H54 (cell line): ENCODE results near the gene ECSIT.

Experiments used
- DNase-seq: peaks from one replicate; pipeline ENCODE4 v3.0.0; 2011; ENCODE audit warnings: low spot score, mixed read lengths; ENCODE audit not compliant: insufficient read length
- FAIRE-seq: peaks from 3 replicates; lab custom pipeline; 2011; peaks lifted over from hg19 to GRCh38; lab: Jason Lieb, UNC
- POLR2A ChIP-seq: IDR thresholded peaks from 2 replicates; pipeline ENCODE4 v1.6.1; 2011; ENCODE audit warnings: low read depth, mild to moderate bottlenecking, low read length

The ECSIT gene

GRCh38 chr19:11558881-11559828 lies 30.2 kb upstream of the ECSIT start, which contains the start of gene ELOF1:
TSS of gene ELOF1 (minus strand) at chr19:11559230. CDS start at chr19:11554347, 4,883 bp downstream.
- peak; percentile 79 for FAIRE-seq
- peak; percentile 90 for TF ChIP-seq POLR2A

GRCh38 chr19:11556634-11557420 lies 27.9 kb upstream of the ECSIT start:
- DNase-seq (no peak), FAIRE-seq (no peak)
- no peak for TF ChIP-seq POLR2A

More at GRCh38 chr19:11558881-11559828, 30.2 kb upstream of the ECSIT start, which contains the start of gene ELOF1:
- peak; percentile 97 for DNase-seq

- FAIRE-seq (no peak), DNase-seq (no peak)
- TF ChIP-seq POLR2A, result no peak
Measured at GRCh38 chr19:11555246-11555645, 26.3 kb upstream of the ECSIT start.

GRCh38 chr19:11554160-11554559 lies 25.2 kb upstream of the ECSIT start:
- no peak for TF ChIP-seq POLR2A
- no peak for DNase-seq
- FAIRE-seq, result no peak

GRCh38 chr19:11552666-11553372 lies 23.9 kb upstream of the ECSIT start:
- FAIRE-seq (no peak), DNase-seq (no peak)

GRCh38 chr19:11551603-11552235 lies 22.8 kb upstream of the ECSIT start:
- DNase-seq (no peak), FAIRE-seq (no peak)
- no peak for TF ChIP-seq POLR2A

More at GRCh38 chr19:11552666-11553372, 23.9 kb upstream of the ECSIT start:
- no peak for TF ChIP-seq POLR2A

GRCh38 chr19:11550265-11550664 lies 21.3 kb upstream of the ECSIT start:
- TF ChIP-seq POLR2A, result no peak
- FAIRE-seq, result no peak
- no peak for DNase-seq

GRCh38 chr19:11549386-11549953 lies 20.5 kb upstream of the ECSIT start:
- TF ChIP-seq POLR2A, result no peak
- FAIRE-seq (no peak), DNase-seq (no peak)

GRCh38 chr19:11547929-11548700 lies 19.2 kb upstream of the ECSIT start:
- FAIRE-seq (no peak), DNase-seq (no peak)
- TF ChIP-seq POLR2A, result no peak

GRCh38 chr19:11541238-11541637 lies 12.3 kb upstream of the ECSIT start:
- FAIRE-seq (no peak), DNase-seq (no peak)
- no peak for TF ChIP-seq POLR2A

- no peak for FAIRE-seq
Measured at GRCh38 chr19:11540645-11541044, 11.7 kb upstream of the ECSIT start.

More at GRCh38 chr19:11540645-11541044, 11.7 kb upstream of the ECSIT start:
- TF ChIP-seq POLR2A, result no peak
- DNase-seq, result peak; percentile 64
